ENCODE measurements around the gene TNS2. TPM values are rescaled to one million over a fixed set of nuclear protein-coding genes. Genes with fewer than 3 reads are reported as not detected.

The TNS2 gene
- total RNA-seq, 1 experiment from 2014 or later: 4.4 TPM

GRCh38 chr12:53101266-53101665, 51.4 kb downstream of the TNS2 start:
- no TSS peak for BruUV-seq (replicated peaks)
- Mint-ChIP-seq H3K27ac (ENCODE audit: unreplicated experiment) (no peak overlapping the region), H3K4me1 (ENCODE audit: low read depth, unreplicated experiment) (peaks cover 44% of the 10 kb centered on the region), H3K9me3 (ENCODE audit: unreplicated experiment) (no peaks in the 10 kb centered on the region), H3K36me3 (ENCODE audit: insufficient read depth, unreplicated experiment) (peaks cover 11% of the 10 kb centered on the region), H3K4me3 (ENCODE audit: unreplicated experiment) (no peak overlapping the region), H3K27me3 (ENCODE audit: insufficient read depth, unreplicated experiment) (no peaks in the 10 kb centered on the region)
- POLR2A ChIA-PET: no interaction called here
- CTCF ChIA-PET: interaction anchor here (0.6 to 7.5 kb wide), 4 partner anchors 22 to 316 kb away, joined by 6 to 95 read pairs (median 12); partner anchors contain the start of gene SPRYD3
- TF ChIP-seq, protein P1, sequence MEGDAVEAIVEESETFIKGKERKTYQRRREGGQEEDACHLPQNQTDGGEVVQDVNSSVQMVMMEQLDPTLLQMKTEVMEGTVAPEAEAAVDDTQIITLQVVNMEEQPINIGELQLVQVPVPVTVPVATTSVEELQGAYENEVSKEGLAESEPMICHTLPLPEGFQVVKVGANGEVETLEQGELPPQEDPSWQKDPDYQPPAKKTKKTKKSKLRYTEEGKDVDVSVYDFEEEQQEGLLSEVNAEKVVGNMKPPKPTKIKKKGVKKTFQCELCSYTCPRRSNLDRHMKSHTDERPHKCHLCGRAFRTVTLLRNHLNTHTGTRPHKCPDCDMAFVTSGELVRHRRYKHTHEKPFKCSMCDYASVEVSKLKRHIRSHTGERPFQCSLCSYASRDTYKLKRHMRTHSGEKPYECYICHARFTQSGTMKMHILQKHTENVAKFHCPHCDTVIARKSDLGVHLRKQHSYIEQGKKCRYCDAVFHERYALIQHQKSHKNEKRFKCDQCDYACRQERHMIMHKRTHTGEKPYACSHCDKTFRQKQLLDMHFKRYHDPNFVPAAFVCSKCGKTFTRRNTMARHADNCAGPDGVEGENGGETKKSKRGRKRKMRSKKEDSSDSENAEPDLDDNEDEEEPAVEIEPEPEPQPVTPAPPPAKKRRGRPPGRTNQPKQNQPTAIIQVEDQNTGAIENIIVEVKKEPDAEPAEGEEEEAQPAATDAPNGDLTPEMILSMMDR (IDR thresholded peaks at IDR 0.05; ENCODE audit: insufficient read depth in 1 of 2, low read depth in 1 of 2, low read length in 1 of 2, severe bottlenecking in 1 of 2, unreplicated experiment in 1 of 2): no peak
- H3K4me3 ChIP-seq (ENCODE audit: low read depth, low read length): no peak overlapping the region
- H3K27me3 ChIP-seq (replicated peaks; ENCODE audit: control insufficient read depth, insufficient read depth, low read length): no peaks in the 10 kb centered on the region
- no peaks in the 10 kb centered on the region for H3K9me3 ChIP-seq
- H3K36me3 ChIP-seq (ENCODE audit: control insufficient read depth, insufficient read depth, low read length): no peaks in the 10 kb centered on the region
- intact Hi-C loops (cut with micrococcal nuclease; ENCODE audit: unreplicated experiment): no loop called here
- no peak for DNase-seq
- H3K4me1 ChIP-seq: peaks cover 52% of the 10 kb centered on the region

DNA sequence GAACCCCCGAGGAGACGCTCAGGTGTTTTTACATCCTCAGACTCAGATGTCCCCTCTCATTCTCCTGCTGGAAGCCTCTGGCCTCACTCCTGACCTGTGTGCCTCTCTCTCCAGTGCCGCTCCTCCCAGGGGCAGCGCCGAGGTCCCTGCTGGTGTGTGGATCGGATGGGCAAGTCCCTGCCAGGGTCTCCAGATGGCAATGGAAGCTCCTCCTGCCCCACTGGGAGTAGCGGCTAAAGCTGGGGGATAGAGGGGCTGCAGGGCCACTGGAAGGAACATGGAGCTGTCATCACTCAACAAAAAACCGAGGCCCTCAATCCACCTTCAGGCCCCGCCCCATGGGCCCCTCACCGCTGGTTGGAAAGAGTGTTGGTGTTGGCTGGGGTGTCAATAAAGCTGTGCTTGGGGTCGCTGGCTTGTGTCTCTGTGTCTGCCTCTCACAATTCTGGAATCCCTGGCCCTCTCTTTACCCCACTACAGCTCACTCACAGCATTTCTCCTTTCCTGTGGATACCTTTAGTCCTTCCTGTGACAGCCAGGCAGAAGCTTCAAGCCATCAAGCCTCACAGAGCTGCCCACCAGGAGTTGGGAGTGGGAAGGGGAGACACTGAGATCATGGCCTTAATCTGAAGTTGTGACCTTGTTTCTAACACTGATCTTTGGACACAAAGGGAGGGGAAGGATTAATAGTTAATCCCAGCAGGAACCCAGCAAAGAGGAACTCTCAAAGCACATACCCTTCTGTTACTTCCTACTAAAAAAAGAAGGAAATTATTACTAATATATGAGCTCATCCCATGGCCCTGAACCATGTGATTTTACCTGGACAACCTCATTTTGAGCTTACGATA, 52.3 kb downstream of the TNS2 start:
- Histone ChIP-seq H3K27me3 (replicated peaks; ENCODE audit: control insufficient read depth, insufficient read depth, low read length) (no peaks in the 10 kb centered on the region), H3K36me3 (ENCODE audit: control insufficient read depth, insufficient read depth, low read length) (no peaks in the 10 kb centered on the region), H3K4me1 (peaks cover 57% of the 10 kb centered on the region), H3K9me3 (no peaks in the 10 kb centered on the region), H3K4me3 (ENCODE audit: low read depth, low read length) (no peak overlapping the region)
- ChIA-PET CTCF (interaction anchor here (0.6 to 7.5 kb wide), 10 partner anchors 15 to 219 kb away, joined by 3 to 95 read pairs (median 4); partner anchors contain the start of gene SPRYD3), POLR2A (interaction anchor here (0.6 to 1.3 kb wide), 5 partner anchors 16 to 139 kb away, joined by 3 to 6 read pairs (median 4); partner anchors contain the start of gene SPRYD3)
- intact Hi-C loops (cut with micrococcal nuclease; ENCODE audit: unreplicated experiment): no loop called here
- no peaks in the 10 kb centered on the region for H3K27me3 Mint-ChIP-seq (ENCODE audit: insufficient read depth, unreplicated experiment)
- peak overlapping the region; percentile 8 for H3K4me3 Mint-ChIP-seq (ENCODE audit: unreplicated experiment)
- no peak for DNase-seq
- peak overlapping the region; percentile 74 for H3K27ac Mint-ChIP-seq (ENCODE audit: unreplicated experiment)
- H3K9me3 Mint-ChIP-seq (ENCODE audit: unreplicated experiment): no peaks in the 10 kb centered on the region
- TF ChIP-seq, protein P1 (IDR thresholded peaks at IDR 0.05; ENCODE audit: insufficient read depth in 1 of 2, low read depth in 1 of 2, low read length in 1 of 2, severe bottlenecking in 1 of 2, unreplicated experiment in 1 of 2): no peak
- H3K4me1 Mint-ChIP-seq (ENCODE audit: low read depth, unreplicated experiment): peaks cover 39% of the 10 kb centered on the region
- BruUV-seq (replicated peaks): no TSS peak
- peaks cover 15% of the 10 kb centered on the region for H3K36me3 Mint-ChIP-seq (ENCODE audit: insufficient read depth, unreplicated experiment)

DNA sequence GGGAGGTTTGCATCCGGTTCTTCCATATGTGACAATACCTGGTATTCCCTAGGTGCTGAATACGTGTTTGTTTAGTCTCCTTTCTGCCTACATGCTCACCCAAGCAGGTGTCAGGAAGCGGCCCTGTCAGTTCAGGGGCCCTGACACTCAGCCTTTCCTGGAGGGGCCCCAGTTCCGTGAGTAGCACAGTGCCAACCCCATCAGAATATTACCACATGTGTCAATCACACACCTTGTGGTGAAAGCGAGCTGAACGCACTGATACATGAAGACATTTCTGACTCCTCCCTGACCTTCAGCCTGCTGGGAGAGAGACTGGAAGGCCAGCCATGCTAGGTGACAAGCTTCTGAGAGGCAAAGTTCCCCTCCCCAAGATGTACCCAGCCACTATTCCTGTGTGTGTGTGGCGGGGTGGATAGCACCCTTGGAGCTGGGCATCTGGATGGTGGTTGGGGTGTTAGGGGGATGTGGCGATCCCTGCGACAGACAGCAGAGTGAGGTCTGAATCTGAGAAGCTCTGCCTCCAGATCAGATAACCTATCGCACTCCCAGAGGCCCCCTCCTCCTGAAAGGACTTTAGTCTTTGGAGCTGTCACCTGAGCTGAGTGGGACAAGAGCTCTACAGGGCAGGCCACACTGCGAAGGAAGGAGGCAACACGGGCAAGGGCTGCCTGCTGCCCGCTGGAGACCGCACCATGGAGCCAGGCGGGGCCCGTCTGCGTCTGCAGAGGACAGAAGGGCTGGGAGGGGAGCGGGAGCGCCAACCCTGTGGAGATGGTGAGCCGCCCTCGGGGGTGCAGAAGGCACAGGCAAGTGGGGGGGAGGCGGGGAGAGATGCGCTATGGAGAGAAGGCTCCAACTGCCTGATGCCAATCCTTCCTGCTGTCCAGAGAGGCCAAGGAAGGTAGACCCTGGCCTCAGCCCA, 53.3 kb downstream of the TNS2 start, which contains the start of gene SOAT2:
Gene SOAT2, plus strand, starts transcription at position 604 of the 925 bp plus-strand sequence. Its CDS starts 92 bp downstream, at position 696.
- peaks cover 19% of the 10 kb centered on the region for H3K36me3 Mint-ChIP-seq (ENCODE audit: insufficient read depth, unreplicated experiment)
- no peaks in the 10 kb centered on the region for H3K27me3 Mint-ChIP-seq (ENCODE audit: insufficient read depth, unreplicated experiment)
- no peaks in the 10 kb centered on the region for H3K9me3 Mint-ChIP-seq (ENCODE audit: unreplicated experiment)
- peak within 1 kb of the TSS; percentile 74 for H3K27ac Mint-ChIP-seq (ENCODE audit: unreplicated experiment)
- no peaks in the 10 kb centered on the region for H3K36me3 ChIP-seq (ENCODE audit: control insufficient read depth, insufficient read depth, low read length)
- intact Hi-C loops (cut with micrococcal nuclease; ENCODE audit: unreplicated experiment): no loop called here
- no peaks in the 10 kb centered on the region for H3K9me3 ChIP-seq
- BruUV-seq (replicated peaks): no TSS peak
- ChIA-PET POLR2A (interaction anchor here (0.6 to 1.4 kb wide), 8 partner anchors 17 to 97 kb away, joined by 3 to 12 read pairs (median 4); partner anchors contain the start of genes CSAD, EIF4B, SPRYD3 and ZNF740), CTCF (interaction anchor here (0.6 to 7.5 kb wide), 12 partner anchors 9 to 218 kb away, joined by 3 to 95 read pairs (median 4); partner anchors contain the start of gene SPRYD3)
- H3K4me1 ChIP-seq: peaks cover 58% of the 10 kb centered on the region
- peak within 1 kb of the TSS; percentile 50 for H3K4me3 Mint-ChIP-seq (ENCODE audit: unreplicated experiment)
- DNase-seq: peak; percentile 60 to 74
- peaks cover 37% of the 10 kb centered on the region for H3K4me1 Mint-ChIP-seq (ENCODE audit: low read depth, unreplicated experiment)
- H3K27me3 ChIP-seq (replicated peaks; ENCODE audit: control insufficient read depth, insufficient read depth, low read length): no peaks in the 10 kb centered on the region
- H3K4me3 ChIP-seq (ENCODE audit: low read depth, low read length): peak within 1 kb of the TSS; percentile 9
- TF ChIP-seq, protein P1 (IDR thresholded peaks at IDR 0.05; ENCODE audit: insufficient read depth in 1 of 2, low read depth in 1 of 2, low read length in 1 of 2, severe bottlenecking in 1 of 2, unreplicated experiment in 1 of 2): no peak

Data from Caco-2 (cell line).